Glutamatergic neuron (in vitro differentiated cells): ENCODE results near the gene HOXA9. TPM values are rescaled to one million over a fixed set of nuclear protein-coding genes. Genes with fewer than 3 reads are reported as not detected.

Source experiments
- DNase-seq: peaks from one replicate; pipeline ENCODE4 v3.0.0; 2022
- H3K27ac Mint-ChIP-seq: one replicate; pipeline ENCODE4 v1.8.0; 2020; ENCODE audit warnings: mild to moderate bottlenecking, mixed read lengths, inconsistent platforms; ENCODE audit not compliant: unreplicated experiment
- H3K27me3 Mint-ChIP-seq: one replicate; pipeline ENCODE4 v1.8.0; 2020; ENCODE audit warnings: mild to moderate bottlenecking, moderate library complexity, mixed read lengths, inconsistent platforms; ENCODE audit not compliant: unreplicated experiment
- H3K36me3 Mint-ChIP-seq: one replicate; pipeline ENCODE4 v1.8.0; 2020; ENCODE audit warnings: mild to moderate bottlenecking, mixed read lengths, inconsistent platforms; ENCODE audit not compliant: unreplicated experiment
- H3K4me1 Mint-ChIP-seq: one replicate; pipeline ENCODE4 v1.8.0; 2020; ENCODE audit warnings: mild to moderate bottlenecking, low read depth, mixed read lengths, inconsistent platforms; ENCODE audit not compliant: unreplicated experiment
- H3K4me3 Mint-ChIP-seq: one replicate; pipeline ENCODE4 v1.8.0; 2020; ENCODE audit warnings: mild to moderate bottlenecking, mixed read lengths, inconsistent platforms; ENCODE audit not compliant: unreplicated experiment
- H3K9me3 Mint-ChIP-seq: one replicate; pipeline ENCODE4 v1.8.0; 2020; ENCODE audit warnings: mild to moderate bottlenecking, moderate library complexity, mixed read lengths, inconsistent platforms; ENCODE audit not compliant: unreplicated experiment
- total RNA-seq: library from RNA; stranded (reverse); fragmentation: NEBNext Ultra II Directional; extraction: Animal tissue kit (Norgen Biotek cat#: 25700); gene quantifications from one replicate; pipeline ENCODE4 v1.2.1, GENCODE V29; 2021; ENCODE audit not compliant: unreplicated experiment
- TF ChIP-seq, protein P1 (sequence below): fragments of 200-600 bp; sonication (generic); IDR thresholded peaks from one replicate; pipeline ENCODE4 v1.5.0; 2021; ENCODE audit not compliant: partially characterized antibody, unreplicated experiment

The HOXA9 gene
- total RNA-seq, 1 donor from 2014 or later, result not detected

- H3K36me3 Mint-ChIP-seq, result peaks cover 3% of the 10 kb centered on the region
- DNase-seq, result peak; percentile 25
- peaks cover 41% of the 10 kb centered on the region for H3K27me3 Mint-ChIP-seq
- no peak overlapping the region for H3K27ac Mint-ChIP-seq
- H3K9me3 Mint-ChIP-seq, result peaks cover 14% of the 10 kb centered on the region
- H3K4me1 Mint-ChIP-seq, result peaks cover 3% of the 10 kb centered on the region
- TF ChIP-seq, protein P1, sequence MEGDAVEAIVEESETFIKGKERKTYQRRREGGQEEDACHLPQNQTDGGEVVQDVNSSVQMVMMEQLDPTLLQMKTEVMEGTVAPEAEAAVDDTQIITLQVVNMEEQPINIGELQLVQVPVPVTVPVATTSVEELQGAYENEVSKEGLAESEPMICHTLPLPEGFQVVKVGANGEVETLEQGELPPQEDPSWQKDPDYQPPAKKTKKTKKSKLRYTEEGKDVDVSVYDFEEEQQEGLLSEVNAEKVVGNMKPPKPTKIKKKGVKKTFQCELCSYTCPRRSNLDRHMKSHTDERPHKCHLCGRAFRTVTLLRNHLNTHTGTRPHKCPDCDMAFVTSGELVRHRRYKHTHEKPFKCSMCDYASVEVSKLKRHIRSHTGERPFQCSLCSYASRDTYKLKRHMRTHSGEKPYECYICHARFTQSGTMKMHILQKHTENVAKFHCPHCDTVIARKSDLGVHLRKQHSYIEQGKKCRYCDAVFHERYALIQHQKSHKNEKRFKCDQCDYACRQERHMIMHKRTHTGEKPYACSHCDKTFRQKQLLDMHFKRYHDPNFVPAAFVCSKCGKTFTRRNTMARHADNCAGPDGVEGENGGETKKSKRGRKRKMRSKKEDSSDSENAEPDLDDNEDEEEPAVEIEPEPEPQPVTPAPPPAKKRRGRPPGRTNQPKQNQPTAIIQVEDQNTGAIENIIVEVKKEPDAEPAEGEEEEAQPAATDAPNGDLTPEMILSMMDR, result no peak
- no peak overlapping the region for H3K4me3 Mint-ChIP-seq
These were observed 27.4 kb upstream of the HOXA9 start for GRCh38 chr7:27192546-27193334.

- H3K4me3 Mint-ChIP-seq, result peak overlapping the region; percentile 49
- H3K27me3 Mint-ChIP-seq, result peaks cover 45% of the 10 kb centered on the region
- peaks cover 18% of the 10 kb centered on the region for H3K9me3 Mint-ChIP-seq
- DNase-seq, result peak; percentile 55
- H3K4me1 Mint-ChIP-seq, result peaks cover 3% of the 10 kb centered on the region
- H3K36me3 Mint-ChIP-seq, result peaks cover 3% of the 10 kb centered on the region
- TF ChIP-seq, protein P1, result no peak
- no peak overlapping the region for H3K27ac Mint-ChIP-seq
These were observed 26.7 kb upstream of the HOXA9 start for GRCh38 chr7:27191833-27192545.

GRCh38 chr7:27191161-27191731 is 25.9 kb upstream of the HOXA9 start:
- peaks cover 3% of the 10 kb centered on the region for H3K4me1 Mint-ChIP-seq
- no peak overlapping the region for H3K27ac Mint-ChIP-seq
- peaks cover 49% of the 10 kb centered on the region for H3K27me3 Mint-ChIP-seq
- H3K36me3 Mint-ChIP-seq, result peaks cover 3% of the 10 kb centered on the region
- DNase-seq, result peak; percentile 9
- peaks cover 18% of the 10 kb centered on the region for H3K9me3 Mint-ChIP-seq
- H3K4me3 Mint-ChIP-seq, result no peak overlapping the region
- TF ChIP-seq, protein P1, result no peak

DNA sequence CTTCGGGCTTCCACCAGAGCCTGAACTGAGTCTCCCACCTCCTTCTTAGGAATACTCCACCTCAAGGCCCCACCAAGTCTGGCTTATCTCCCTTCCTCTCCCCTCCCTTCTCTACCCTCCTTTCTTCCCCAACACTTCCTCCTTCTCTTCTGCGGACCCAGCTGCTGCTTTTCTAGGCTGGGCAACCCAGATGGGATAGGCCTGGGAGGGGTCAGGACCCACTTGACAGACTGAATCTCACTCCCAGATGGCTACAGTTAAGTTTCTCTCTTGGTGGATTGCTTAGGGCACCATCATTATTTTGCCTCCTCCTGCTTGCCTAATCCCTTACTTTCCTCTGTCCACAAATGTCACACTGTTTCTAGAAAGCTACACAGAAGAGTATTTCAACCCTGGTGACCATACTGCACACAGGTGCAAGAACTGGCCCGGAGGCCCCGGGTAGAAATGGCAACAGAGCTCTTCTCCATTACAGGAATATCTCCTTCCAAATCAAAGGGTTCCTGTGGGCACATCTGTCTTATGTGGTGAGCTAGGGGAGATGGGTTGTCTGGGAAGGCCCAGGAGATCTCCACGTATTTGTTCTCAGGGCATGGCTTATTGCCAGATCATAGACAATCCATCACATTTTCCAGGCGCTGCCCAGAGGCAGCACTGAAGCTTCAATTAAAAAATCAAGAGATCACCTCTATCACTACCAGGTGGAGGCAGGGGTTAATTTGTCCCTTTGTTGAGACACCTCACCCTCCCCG is 24.8 kb upstream of the HOXA9 start:
- Mint-ChIP-seq H3K36me3 (peaks cover 3% of the 10 kb centered on the region), H3K9me3 (peaks cover 20% of the 10 kb centered on the region), H3K4me3 (no peak overlapping the region), H3K4me1 (peaks cover 3% of the 10 kb centered on the region), H3K27ac (no peak overlapping the region), H3K27me3 (peaks cover 58% of the 10 kb centered on the region)
- TF ChIP-seq, protein P1, result no peak
- DNase-seq, result peak; percentile 4
